NCI-H1417 (cell line): ENCODE data around the gene NUF2.
"Not testable (repeated sequence)": the region's sequence is repeated elsewhere in the genome, so short reads cannot be mapped to it uniquely, and the experiment has no call there.

Experiments used
- DNase-seq, 3 experiments: peaks; one replicate each; lab custom pipeline; 2025; lab: John Stamatoyannopoulos, UW

The NUF2 gene

GRCh38 chr1:163321311-163322305 is at the start of gene NUF2:
Gene NUF2, plus strand, starts transcription at chr1:163321954. Its CDS starts 4,098 bp downstream, at chr1:163326052.
- DNase-seq = peak; percentile 98 to 100 (median 99)

- peak in 2 of 3 experiments; percentile 1 to 54 for DNase-seq
Observed at GRCh38 chr1:163273766-163274441, 47.9 kb upstream of the NUF2 start.

- DNase-seq = no peak
Observed at GRCh38 chr1:163275222-163275621, 46.5 kb upstream of the NUF2 start.

- DNase-seq = no peak
Observed at GRCh38 chr1:163278602-163279001, 43.2 kb upstream of the NUF2 start.

- not testable (repeated sequence) for DNase-seq
Observed at GRCh38 chr1:163284867-163285266, 36.9 kb upstream of the NUF2 start.

GRCh38 chr1:163290025-163290640 is 31.6 kb upstream of the NUF2 start:
- peak; percentile 33 to 84 (median 33) for DNase-seq

GRCh38 chr1:163291461-163291860 is 30.3 kb upstream of the NUF2 start:
- DNase-seq = no peak

GRCh38 chr1:163292153-163292552 is 29.6 kb upstream of the NUF2 start:
- DNase-seq = not testable (repeated sequence)

- not testable (repeated sequence) for DNase-seq
Observed at GRCh38 chr1:163293497-163293896, 28.3 kb upstream of the NUF2 start.

- no peak for DNase-seq
Observed at GRCh38 chr1:163295949-163296348, 25.8 kb upstream of the NUF2 start.

- DNase-seq = no peak
Observed at GRCh38 chr1:163296504-163297263, 25.1 kb upstream of the NUF2 start.

GRCh38 chr1:163298365-163298764 is 23.4 kb upstream of the NUF2 start:
- DNase-seq = peak in 1 of 3 experiments; percentile 74

- peak in 2 of 3 experiments; percentile 2 to 60 for DNase-seq
Observed at GRCh38 chr1:163300568-163300967, 21.2 kb upstream of the NUF2 start.

GRCh38 chr1:163303561-163303960 is 18.2 kb upstream of the NUF2 start:
- DNase-seq = no peak

- no peak for DNase-seq
Observed at GRCh38 chr1:163305441-163305840, 16.3 kb upstream of the NUF2 start.

- no peak for DNase-seq
Observed at GRCh38 chr1:163307479-163308171, 14.1 kb upstream of the NUF2 start.

- no peak for DNase-seq
Observed at GRCh38 chr1:163308811-163309210, 12.9 kb upstream of the NUF2 start.

- peak; percentile 5 to 70 (median 60) for DNase-seq
Observed at GRCh38 chr1:163315773-163316374, 5.9 kb upstream of the NUF2 start.

- DNase-seq = peak in 1 of 3 experiments; percentile 38
Observed at GRCh38 chr1:163320891-163321290, 863 bp upstream of the NUF2 start.

GRCh38 chr1:163323339-163323738 is 1.6 kb downstream of the NUF2 start:
- not testable (repeated sequence) for DNase-seq
